GF-D8 (cell line): ENCODE measurements around the gene LBHD1.
"Not testable (repeated sequence)": the region's sequence is repeated elsewhere in the genome, so short reads cannot be mapped to it uniquely, and the experiment has no call there.

ENCODE experiments used
- DNase-seq: peaks from one replicate; lab custom pipeline; 2025; lab: John Stamatoyannopoulos, UW

Gene LBHD1

GRCh38 chr11:62664405-62665074 is 7.5 kb downstream of the LBHD1 start:
- DNase-seq: no peak

DNA sequence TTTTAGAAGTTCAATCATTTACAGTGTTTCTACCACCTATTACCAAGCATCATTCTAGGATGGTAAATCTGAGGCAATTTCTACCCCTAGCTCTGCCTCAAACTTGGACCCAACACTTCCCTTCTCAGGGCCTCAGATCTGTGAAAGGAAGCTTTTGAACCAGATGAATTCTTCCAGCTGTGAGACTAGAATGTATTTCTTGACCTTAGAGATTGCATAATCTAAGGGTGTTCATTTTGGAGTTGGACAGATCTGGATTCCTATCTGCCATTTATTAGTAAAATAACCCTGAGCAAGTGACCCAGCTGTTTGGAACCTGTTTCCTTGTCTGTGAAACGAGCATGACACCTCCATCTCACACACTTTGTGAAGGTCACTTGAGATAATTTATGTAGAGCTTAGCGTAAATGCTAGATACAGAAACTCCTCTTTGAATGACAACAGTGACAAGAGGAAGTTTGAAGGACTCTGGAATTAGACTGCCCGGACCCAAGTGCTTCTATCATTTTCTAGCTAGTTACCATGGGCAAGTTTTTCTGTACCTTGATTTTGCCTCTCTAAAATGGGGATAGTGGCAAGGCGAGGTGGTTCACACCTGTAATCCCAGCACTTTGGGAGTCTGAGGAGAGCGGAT is 15.2 kb downstream of the LBHD1 start:
- no peak for DNase-seq

GRCh38 chr11:62654297-62654696 is 17.8 kb downstream of the LBHD1 start:
- no peak for DNase-seq

GRCh38 chr11:62652161-62653006 is 19.7 kb downstream of the LBHD1 start:
- no peak for DNase-seq

DNA sequence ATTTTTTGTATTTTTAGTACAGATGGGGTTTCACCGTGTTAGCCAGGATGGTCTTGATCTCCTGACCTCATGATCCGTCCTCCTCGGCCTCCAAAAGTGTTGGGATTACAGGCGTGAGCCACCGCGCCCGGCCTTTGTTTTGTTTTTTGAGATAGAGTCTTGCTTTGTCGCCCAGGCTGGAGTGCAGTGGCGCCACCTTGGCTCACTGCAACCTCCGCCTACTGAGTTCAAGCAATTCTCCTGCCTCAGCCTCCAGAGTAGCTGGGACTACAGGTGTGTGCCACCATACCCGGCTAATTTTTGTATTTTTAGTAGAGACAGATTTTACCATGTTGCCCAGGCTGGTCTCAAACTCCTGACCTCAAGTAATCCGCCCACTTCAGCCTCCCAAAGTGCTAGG is 21.8 kb downstream of the LBHD1 start:
- DNase-seq: not testable (repeated sequence)

DNA sequence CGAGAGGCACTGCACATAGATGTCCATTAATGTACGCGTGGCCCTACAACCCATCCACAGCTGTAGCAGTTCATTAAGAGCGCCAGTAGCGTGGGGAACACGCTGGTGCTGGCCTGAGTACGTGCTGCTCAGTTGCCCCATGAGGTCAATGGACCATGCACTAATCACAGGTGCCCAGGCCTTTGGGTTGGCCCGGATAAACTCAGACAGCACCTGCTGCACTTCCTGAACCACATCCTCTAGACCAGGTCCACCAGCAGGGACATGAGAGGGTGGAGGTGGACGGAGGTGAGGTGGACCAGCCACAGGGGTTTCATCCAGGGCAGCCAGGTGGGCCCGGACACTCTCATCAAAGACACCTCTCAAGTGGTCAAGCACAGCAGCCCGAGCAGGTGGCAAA is 22.6 kb downstream of the LBHD1 start:
- DNase-seq: no peak

- DNase-seq: no peak
These were observed 23.1 kb downstream of the LBHD1 start for GRCh38 chr11:62648967-62649364.

DNA sequence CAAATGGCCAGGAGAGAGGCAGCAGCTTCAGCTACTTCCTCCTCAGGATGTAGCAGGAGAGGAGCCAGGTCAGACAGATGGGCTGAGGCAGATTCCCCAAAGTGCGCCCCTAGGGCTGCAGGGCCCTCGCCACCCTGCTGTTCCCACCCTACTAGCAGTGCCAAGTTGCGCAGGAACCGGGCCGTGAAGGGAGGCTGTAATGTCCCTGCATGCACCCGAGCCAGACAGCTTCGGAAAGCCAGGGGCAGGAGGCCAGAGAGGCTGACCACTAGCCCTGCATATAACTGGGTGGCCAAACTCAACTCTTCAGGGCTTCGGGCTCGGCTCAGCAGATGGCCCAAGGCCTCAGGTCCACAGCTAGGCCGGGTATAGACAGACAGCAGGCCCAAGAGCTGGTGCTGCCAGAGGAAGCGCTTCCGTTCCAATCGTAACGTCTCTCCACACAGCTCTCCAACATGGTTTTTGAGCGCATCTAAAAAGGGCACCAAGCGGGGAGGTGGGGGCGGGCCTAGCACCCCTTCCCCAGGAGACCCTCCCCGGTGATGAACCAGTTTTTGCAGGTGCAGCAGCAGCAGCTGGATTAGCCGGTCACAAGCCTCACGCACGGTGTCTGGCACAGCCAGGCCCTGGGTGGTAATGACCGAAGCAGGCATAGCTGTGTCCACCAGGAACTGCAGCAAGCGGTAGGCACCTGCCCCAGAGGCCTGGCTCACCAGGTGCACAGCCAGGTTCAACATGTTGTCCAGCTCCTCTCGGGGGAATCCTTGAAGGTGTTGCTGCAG is 23.7 kb downstream of the LBHD1 start:
- DNase-seq: no peak

DNA sequence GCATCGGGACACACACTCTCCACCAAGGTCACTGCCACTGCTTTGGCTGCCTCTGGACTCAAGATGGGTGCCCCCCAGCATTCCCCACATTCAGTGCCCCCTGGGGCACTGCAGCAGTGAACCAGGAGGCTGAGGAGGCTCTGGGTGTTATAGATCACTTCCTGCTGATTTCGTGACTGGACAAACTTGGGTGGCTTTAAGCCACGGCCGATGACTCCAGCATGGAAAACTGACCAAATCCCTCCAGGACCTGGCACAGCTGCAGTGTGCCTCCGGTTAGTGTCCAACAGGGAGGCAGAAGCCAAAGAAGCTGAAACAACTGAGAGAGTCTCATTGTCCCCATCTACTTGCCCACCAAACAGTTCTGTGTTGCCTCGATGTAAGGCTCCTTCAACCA is 24.5 kb downstream of the LBHD1 start:
- no peak for DNase-seq

DNA sequence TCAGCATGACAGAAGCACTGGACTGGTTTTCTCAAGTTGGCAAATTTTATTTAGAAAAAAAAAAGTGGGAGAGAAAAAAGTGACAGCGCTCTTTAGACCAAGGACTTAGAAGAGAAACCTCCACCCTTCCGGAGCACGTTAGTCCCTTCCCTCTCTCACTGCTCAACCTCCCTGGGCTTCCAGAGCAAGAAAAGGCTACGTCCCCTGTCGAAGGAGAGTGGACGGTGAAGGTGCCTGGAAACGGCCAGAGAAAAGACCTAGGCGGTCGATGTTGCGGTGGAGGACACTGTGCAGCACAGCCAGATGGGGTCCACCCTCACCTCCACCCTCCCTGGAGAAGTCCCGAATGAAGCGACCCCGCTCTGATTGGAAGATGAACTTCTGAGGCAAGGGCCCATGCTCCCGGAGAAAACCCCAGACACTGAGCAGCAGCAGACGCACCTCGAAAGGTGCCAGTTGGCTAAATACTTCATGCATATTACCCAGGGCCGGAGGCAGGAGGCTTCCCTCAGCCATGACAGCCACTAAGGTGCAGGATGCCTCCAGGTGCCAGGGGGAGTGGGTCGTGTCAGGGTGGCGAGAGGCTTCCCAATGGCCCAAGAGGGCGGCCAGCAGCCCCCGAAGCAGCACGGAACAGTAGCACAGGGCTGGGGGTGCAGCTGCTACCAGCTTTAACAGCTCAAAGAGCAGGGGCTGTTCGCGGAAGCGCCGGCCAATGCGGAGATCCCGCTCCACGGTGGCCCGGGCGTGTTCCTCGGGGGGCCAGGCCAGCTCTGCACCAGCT is 25.1 kb downstream of the LBHD1 start:
- no peak for DNase-seq

GRCh38 chr11:62645946-62646824 is 25.9 kb downstream of the LBHD1 start, which contains the start of gene GANAB:
TSS of gene GANAB (minus strand) at chr11:62646613. CDS start at chr11:62646599, 14 bp downstream.
- peak; percentile 87 for DNase-seq

- DNase-seq: no peak
These were observed 26.5 kb downstream of the LBHD1 start for GRCh38 chr11:62645671-62645945.

- no peak for DNase-seq
These were observed 27.8 kb downstream of the LBHD1 start for GRCh38 chr11:62644220-62644619.

DNA sequence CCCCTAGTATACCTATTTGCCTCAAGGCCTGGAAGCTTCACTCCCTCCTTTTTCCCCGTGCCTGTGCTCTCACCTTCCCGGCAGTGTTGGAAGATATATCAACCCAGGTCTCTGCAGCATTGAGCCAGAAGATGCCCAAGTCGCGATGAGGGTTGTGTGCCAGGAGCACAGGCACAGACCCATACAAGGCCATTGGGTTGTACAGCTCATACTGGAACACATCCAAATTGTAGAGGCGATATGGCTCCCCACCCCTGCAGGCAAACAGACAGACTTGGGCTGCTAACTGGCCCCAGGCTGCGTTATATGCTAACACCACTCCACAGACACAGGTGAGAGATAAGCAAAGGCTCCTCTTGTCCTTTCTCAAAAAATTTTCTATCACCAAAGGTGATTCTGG is 39.6 kb downstream of the LBHD1 start:
- no peak for DNase-seq

DNA sequence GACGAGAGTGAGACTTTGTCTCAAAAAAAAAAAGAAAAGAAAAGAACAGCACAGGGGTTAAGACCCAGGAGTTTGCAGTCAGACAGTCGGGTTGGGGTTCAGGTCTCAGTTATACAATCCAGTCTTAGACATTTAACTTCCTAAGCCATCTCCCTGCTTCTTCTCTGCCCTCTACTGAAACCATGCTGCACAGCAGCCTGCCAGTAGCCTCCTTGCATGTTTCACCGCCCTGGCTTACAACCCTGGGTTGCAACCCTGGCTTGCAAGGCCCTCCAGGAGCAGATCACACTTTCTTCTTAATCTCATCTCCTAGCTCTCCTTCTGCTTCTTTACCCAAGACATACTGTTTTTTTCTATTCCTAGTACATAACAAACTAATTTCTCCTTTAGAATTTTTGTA is 44.4 kb downstream of the LBHD1 start:
- no peak for DNase-seq

DNA sequence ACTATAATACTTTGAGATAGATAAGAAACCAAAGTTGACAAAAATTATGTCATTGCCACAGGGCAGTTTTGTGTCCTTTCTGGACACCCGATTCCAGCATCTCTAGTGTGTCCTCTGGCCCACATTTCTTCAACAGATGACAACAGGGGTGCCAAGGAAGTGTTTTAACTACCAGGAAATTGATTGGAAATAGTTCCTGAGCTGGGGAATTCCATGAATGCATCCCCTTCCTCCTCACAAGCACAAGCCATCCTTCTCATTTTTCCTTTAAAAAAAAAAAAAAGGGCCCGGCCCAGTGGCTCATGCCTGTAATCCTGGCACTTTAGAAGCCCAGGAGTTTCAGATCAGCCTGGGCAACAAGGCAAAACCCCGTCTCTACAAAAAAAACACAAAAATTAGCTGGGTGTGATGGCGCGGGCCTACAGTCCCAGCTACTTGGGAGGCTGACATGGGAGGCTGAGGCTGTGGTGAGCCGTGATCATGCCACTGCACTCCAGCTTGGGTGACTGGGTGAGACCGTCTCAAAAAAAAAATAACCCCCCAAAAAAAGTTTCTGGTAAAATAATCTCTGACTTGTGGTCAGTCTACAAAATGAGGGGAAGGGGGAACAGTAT is 49.5 kb downstream of the LBHD1 start:
- DNase-seq: no peak

DNA sequence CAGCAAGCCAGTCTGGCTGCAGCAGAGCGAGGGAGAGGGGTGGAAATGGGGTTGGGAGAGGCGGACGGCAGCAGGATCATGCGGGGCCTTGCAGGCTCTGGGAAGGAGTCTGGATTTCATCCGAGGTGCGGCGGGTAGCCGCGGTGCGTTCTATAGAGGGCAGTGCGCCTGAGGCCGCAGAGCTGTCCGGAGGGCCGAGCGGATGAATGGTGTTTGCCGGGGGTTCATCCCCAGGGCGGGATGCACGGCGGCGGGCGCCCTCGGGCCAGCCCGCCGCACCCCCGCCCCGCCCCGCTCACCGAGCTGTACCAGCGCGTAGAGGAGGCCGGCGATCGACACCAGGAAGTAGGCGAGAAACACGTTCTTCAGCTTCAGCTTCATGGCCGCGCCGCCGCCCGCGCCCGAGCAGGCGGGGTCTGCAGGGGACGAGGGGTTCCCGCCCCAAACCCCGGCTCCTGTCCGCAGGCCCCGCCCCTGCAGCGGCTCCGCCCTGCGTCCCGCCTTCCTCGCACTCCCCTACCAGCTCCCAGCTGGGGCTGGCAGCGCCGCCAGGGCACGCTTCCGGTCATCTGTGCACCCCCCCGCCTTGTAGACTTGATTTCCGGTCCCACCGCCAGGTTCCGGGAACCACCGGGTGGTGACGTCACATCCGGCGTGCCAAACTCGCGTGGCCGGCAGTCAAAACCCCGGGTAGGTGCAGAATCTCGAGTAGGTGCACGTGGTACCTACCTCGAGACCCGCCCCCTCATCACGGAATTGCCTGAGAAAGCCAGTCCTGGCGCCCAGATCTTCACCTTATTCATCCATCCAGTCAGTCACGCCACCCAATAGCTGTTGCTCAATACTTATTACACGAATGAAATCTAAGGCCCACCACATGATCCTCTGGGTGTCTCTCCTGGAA is 50.2 kb downstream of the LBHD1 start, which contains the start of gene B3GAT3:
TSS of gene B3GAT3 (minus strand) at position 420 of the 904 bp plus-strand sequence. CDS start at position 381, 39 bp downstream.
- DNase-seq: peak; percentile 84

GRCh38 chr11:62621027-62621566 is 51.0 kb downstream of the LBHD1 start:
- no peak for DNase-seq

GRCh38 chr11:62616957-62617356 is 55.1 kb downstream of the LBHD1 start:
- DNase-seq: not testable (repeated sequence)
